Sigmoid colon (tissue), 4 donors: ENCODE results near the gene MAPKAP1.

ENCODE experiments used
- CTCF ChIP-seq, 4 experiments: fragments of 450-650 bp in 3 of 4; fragments of 200-600 bp in 1 of 4; IDR thresholded peaks; one replicate each; pipeline ENCODE4 v1.5.1; 2016 to 2019; ENCODE audit warnings: antibody characterized with exemption in 4 of 4, mild to moderate bottlenecking in 3 of 4, moderate library complexity in 2 of 4
- POLR2A ChIP-seq, 2 donors: fragments of 450-650 bp; IDR thresholded peaks; one replicate each; pipeline ENCODE4 v1.6.1; 2016; ENCODE audit warnings: antibody characterized with exemption in 2 of 2, mild to moderate bottlenecking in 2 of 2, moderate library complexity in 2 of 2
- POLR2AphosphoS5 ChIP-seq, 4 donors: sonication (generic); formaldehyde crosslinking; IDR thresholded peaks; one replicate each; pipeline ENCODE4 v1.6.1; 2017; ENCODE audit warnings: antibody characterized with exemption in 4 of 4

DNA sequence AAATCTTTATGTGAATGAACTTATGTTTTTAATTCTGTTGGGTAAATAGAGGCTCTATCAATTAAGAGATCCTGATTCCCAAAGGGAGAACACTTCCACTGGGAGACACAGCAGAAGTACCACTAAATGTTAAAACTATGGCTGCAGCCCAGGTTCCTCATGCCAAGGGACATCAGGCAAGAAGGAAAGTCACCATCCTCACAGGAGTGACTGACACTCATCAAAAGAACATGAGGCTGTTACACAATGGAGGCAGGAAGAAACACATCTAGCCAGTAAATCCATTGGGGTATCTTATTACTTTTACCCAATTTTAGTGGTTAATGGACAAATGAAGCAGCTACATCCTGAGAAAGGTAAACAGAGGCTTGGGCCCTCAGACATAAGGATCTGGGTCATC, 94.4 kb downstream of the MAPKAP1 start:
- no peak for TF ChIP-seq CTCF (IDR thresholded peaks at IDR 0.05)
- TF ChIP-seq POLR2A (IDR thresholded peaks at IDR 0.05): no peak
- no peak for TF ChIP-seq POLR2AphosphoS5 (IDR thresholded peaks at IDR 0.05)
